Mesenchymal stem cell (in vitro differentiated cells and primary cell): ENCODE measurements around the gene EP400.
A peak's percentile ranks its signal among the peaks of the same experiment; 100 is the strongest.

Experiments
- DNase-seq: peaks from one replicate; pipeline ENCODE4 v3.0.0-alpha.2; 2013
- H2AFZ ChIP-seq: one replicate; pipeline ENCODE4 v1.6.1; 2013; ENCODE audit warnings: low read depth, mild to moderate bottlenecking, control low read depth, inconsistent platforms, low read length, moderate library complexity
- H2AK5ac ChIP-seq: 2 replicates; pipeline ENCODE4 v1.6.1; 2013; ENCODE audit warnings: low read length, moderate library complexity, mild to moderate bottlenecking, inconsistent platforms; ENCODE audit not compliant: severe bottlenecking
- H2BK120ac ChIP-seq: one replicate; pipeline ENCODE4 v1.6.1; 2013; ENCODE audit warnings: low read depth, mild to moderate bottlenecking, inconsistent platforms, low read length, moderate library complexity
- H2BK12ac ChIP-seq, 2 experiments: one replicate each; pipeline ENCODE4 v1.6.1; 2013; ENCODE audit warnings: inconsistent platforms in 2 of 2, low read length in 2 of 2, mild to moderate bottlenecking in 2 of 2, moderate library complexity in 2 of 2, control low read depth in 1 of 2
- H2BK15ac ChIP-seq: one replicate; pipeline ENCODE4 v1.6.1; 2013; ENCODE audit warnings: mild to moderate bottlenecking, low read depth, inconsistent platforms; ENCODE audit not compliant: poor library complexity, severe bottlenecking
- H2BK5ac ChIP-seq: 2 replicates; pipeline ENCODE4 v1.6.1; 2013; ENCODE audit warnings: low read depth, mild to moderate bottlenecking, low read length, control low read depth, inconsistent platforms; ENCODE audit not compliant: poor library complexity, severe bottlenecking
- H3K14ac ChIP-seq, 2 experiments: one replicate each; pipeline ENCODE4 v1.6.1; 2013; ENCODE audit warnings: inconsistent platforms in 2 of 2, low read length in 2 of 2, control low read depth in 1 of 2, mild to moderate bottlenecking in 1 of 2, moderate library complexity in 1 of 2
- H3K18ac ChIP-seq, 2 experiments: one replicate each; pipeline ENCODE4 v1.6.1; 2013; ENCODE audit warnings: inconsistent platforms in 2 of 2, low read length in 2 of 2, control low read depth in 1 of 2, low read depth in 1 of 2, mild to moderate bottlenecking in 1 of 2
- H3K23ac ChIP-seq, 2 experiments: one replicate each; pipeline ENCODE4 v1.6.1; 2013; ENCODE audit warnings: inconsistent platforms in 2 of 2, low read length in 2 of 2, mild to moderate bottlenecking in 2 of 2, moderate library complexity in 2 of 2, control low read depth in 1 of 2
- H3K27ac ChIP-seq: 2 replicates; pipeline ENCODE4 v1.5.1; 2013; ENCODE audit warnings: mild to moderate bottlenecking, moderate library complexity, low read length, control low read depth, inconsistent platforms; ENCODE audit not compliant: poor library complexity, severe bottlenecking
- H3K27me3 ChIP-seq, 2 experiments: 2 replicates each; pipeline versions ENCODE4 v1.6.1 to v1.7.0; 2013; ENCODE audit warnings: low read length in 2 of 2, mild to moderate bottlenecking in 2 of 2, moderate library complexity in 2 of 2, control low read depth in 1 of 2, inconsistent platforms in 1 of 2; ENCODE audit not compliant: control insufficient read depth in 1 of 2, insufficient read depth in 1 of 2
- H3K36me3 ChIP-seq, 2 experiments: 2 replicates each; pipeline versions ENCODE4 v1.6.1 to v1.7.0; 2013; ENCODE audit warnings: low read length in 2 of 2, control low read depth in 1 of 2, inconsistent platforms in 1 of 2, low read depth in 1 of 2, mild to moderate bottlenecking in 1 of 2; ENCODE audit not compliant: insufficient read depth in 2 of 2, control insufficient read depth in 1 of 2
- H3K4ac ChIP-seq, 2 experiments: one replicate each; pipeline ENCODE4 v1.6.1; 2013; ENCODE audit warnings: inconsistent platforms in 2 of 2, low read length in 2 of 2, mild to moderate bottlenecking in 2 of 2, moderate library complexity in 2 of 2, control low read depth in 1 of 2, low read depth in 1 of 2
- H3K4me1 ChIP-seq: 2 replicates; pipeline ENCODE4 v1.6.1; 2013; ENCODE audit warnings: low read depth, low read length, control low read depth; ENCODE audit not compliant: control insufficient read depth, insufficient read depth
- H3K4me2 ChIP-seq: 2 replicates; pipeline ENCODE4 v1.6.1; 2013; ENCODE audit warnings: low read length, mild to moderate bottlenecking, inconsistent platforms; ENCODE audit not compliant: poor library complexity, severe bottlenecking
- H3K4me3 ChIP-seq, 2 experiments: 2 replicates each; pipeline versions ENCODE4 v1.5.1 to v1.7.0; 2013; ENCODE audit warnings: low read length in 2 of 2, mild to moderate bottlenecking in 2 of 2, control low read depth in 1 of 2, low read depth in 1 of 2; ENCODE audit not compliant: insufficient read depth in 1 of 2
- H3K79me1 ChIP-seq: replicated peaks from 2 replicates; pipeline ENCODE4 v1.6.1; 2013; ENCODE audit warnings: mild to moderate bottlenecking, control low read depth, low read length, inconsistent platforms; ENCODE audit not compliant: poor library complexity, severe bottlenecking
- H3K9ac ChIP-seq: 2 replicates; pipeline ENCODE4 v1.7.0; 2013; ENCODE audit warnings: mild to moderate bottlenecking, low read length, moderate library complexity
- H3K9me3 ChIP-seq: 2 replicates; pipeline ENCODE4 v1.7.0; 2013; ENCODE audit warnings: mild to moderate bottlenecking, low read length; ENCODE audit not compliant: control insufficient read depth
- H4K8ac ChIP-seq: one replicate; pipeline ENCODE4 v1.6.1; 2013; ENCODE audit warnings: inconsistent platforms, mild to moderate bottlenecking, low read length, moderate library complexity
- H4K91ac ChIP-seq: one replicate; pipeline ENCODE4 v1.6.1; 2013; ENCODE audit warnings: mild to moderate bottlenecking, low read length, inconsistent platforms
- WGBS: methylation state at CpG from one replicate; pipeline ENCODE4 v1.1.7; 2013; ENCODE audit warnings: mixed read lengths; 5-methylcytosine and 5-hydroxymethylcytosine counted together

The EP400 gene

GRCh38 chr12:132083614-132083940 is 133.8 kb downstream of the EP400 start:
- Histone ChIP-seq H3K4me3 (peak overlapping the region; percentile 27 to 80), H3K14ac (no peak overlapping the region), H3K4me2 (peak overlapping the region; percentile 69), H2AFZ (no peak overlapping the region), H3K36me3 (peaks cover 21 to 33% of the 10 kb centered on the region in 2 experiments), H3K27ac (peak overlapping the region; percentile 24), H4K91ac (peak overlapping the region; percentile 2), H3K4me1 (peaks cover 9% of the 10 kb centered on the region), H2BK12ac (no peak overlapping the region), H3K9me3 (no peaks in the 10 kb centered on the region), H4K8ac (no peak overlapping the region), H3K18ac (no peak overlapping the region), H3K79me1 (peaks cover 11% of the 10 kb centered on the region), H3K4ac (no peak overlapping the region), H2BK5ac (no peak overlapping the region), H2BK15ac (no peak overlapping the region), H3K23ac (no peak overlapping the region), H2AK5ac (no peak overlapping the region), H2BK120ac (no peak overlapping the region), H3K9ac (peak overlapping the region; percentile 74), H3K27me3 (no peaks in the 10 kb centered on the region)
- DNase-seq: no peak
- WGBS: 27% methylated on average over 8 of the region's 8 CpGs

GRCh38 chr12:132083941-132084620 is 134.3 kb downstream of the EP400 start:
- Histone ChIP-seq H4K8ac (peak overlapping the region; percentile 96), H2AK5ac (no peak overlapping the region), H3K27me3 (no peaks in the 10 kb centered on the region), H3K9me3 (no peaks in the 10 kb centered on the region), H3K36me3 (peaks cover 20 to 28% of the 10 kb centered on the region in 2 experiments), H3K4ac (peak overlapping the region in 1 of 2 experiments; percentile 91), H3K23ac (peak overlapping the region in 1 of 2 experiments; percentile 100), H2BK5ac (no peak overlapping the region), H3K4me3 (peak overlapping the region; percentile 80 to 100), H3K27ac (peak overlapping the region; percentile 24), H3K4me1 (peaks cover 9% of the 10 kb centered on the region), H3K4me2 (peak overlapping the region; percentile 96), H3K14ac (peak overlapping the region in 1 of 2 experiments; percentile 98), H2BK15ac (peak overlapping the region; percentile 100), H3K79me1 (peaks cover 11% of the 10 kb centered on the region), H2BK120ac (peak overlapping the region; percentile 89), H4K91ac (peak overlapping the region; percentile 98), H2AFZ (peak overlapping the region; percentile 96), H3K18ac (peak overlapping the region; percentile 95 to 100), H2BK12ac (no peak overlapping the region), H3K9ac (peak overlapping the region; percentile 87)
- peak; percentile 87 for DNase-seq
- under 1% methylated on average over 36 of the region's 84 CpGs for WGBS

- peak; percentile 84 for DNase-seq
- Histone ChIP-seq H4K8ac (peak overlapping the region; percentile 96), H3K79me1 (peaks cover 11% of the 10 kb centered on the region), H3K9ac (peak overlapping the region; percentile 87), H2BK15ac (peak overlapping the region; percentile 23), H4K91ac (peak overlapping the region; percentile 98), H2BK120ac (peak overlapping the region; percentile 89), H3K18ac (peak overlapping the region; percentile 95 to 100), H3K14ac (peak overlapping the region in 1 of 2 experiments; percentile 98), H2AK5ac (no peak overlapping the region), H3K4me1 (peaks cover 9% of the 10 kb centered on the region), H3K4me2 (peak overlapping the region; percentile 96), H3K27me3 (no peaks in the 10 kb centered on the region), H2AFZ (peak overlapping the region; percentile 96), H3K9me3 (no peaks in the 10 kb centered on the region), H3K4me3 (peak overlapping the region; percentile 80 to 100), H3K36me3 (peaks cover 17 to 21% of the 10 kb centered on the region in 2 experiments), H2BK12ac (no peak overlapping the region), H3K27ac (no peak overlapping the region), H2BK5ac (no peak overlapping the region), H3K4ac (peak overlapping the region in 1 of 2 experiments; percentile 91), H3K23ac (no peak overlapping the region)
- 1% methylated on average over 34 of the region's 49 CpGs for WGBS
These were observed 135.0 kb downstream of the EP400 start for GRCh38 chr12:132084621-132085290.

- H3K27me3 ChIP-seq: no peaks in the 10 kb centered on the region
- 79% methylated on average over 6 of the region's 6 CpGs for WGBS
- peaks cover 17 to 21% of the 10 kb centered on the region in 2 experiments for H3K36me3 ChIP-seq
- peak overlapping the region in 1 of 2 experiments; percentile 24 for H2BK12ac ChIP-seq
- peak overlapping the region; percentile 76 for H4K8ac ChIP-seq
- H2BK5ac ChIP-seq: no peak overlapping the region
- H4K91ac ChIP-seq: no peak overlapping the region
- H3K4me1 ChIP-seq: peaks cover 9% of the 10 kb centered on the region
- no peak overlapping the region for H3K27ac ChIP-seq
- H3K4me2 ChIP-seq: peak overlapping the region; percentile 96
- no peak overlapping the region for H3K4ac ChIP-seq
- no peak for DNase-seq
- no peak overlapping the region for H2BK120ac ChIP-seq
- H2BK15ac ChIP-seq: no peak overlapping the region
- H3K9ac ChIP-seq: peak overlapping the region; percentile 87
- H3K9me3 ChIP-seq: no peaks in the 10 kb centered on the region
- H3K14ac ChIP-seq: no peak overlapping the region
- no peak overlapping the region for H3K23ac ChIP-seq
- no peak overlapping the region for H2AFZ ChIP-seq
- no peak overlapping the region for H2AK5ac ChIP-seq
- peaks cover 11% of the 10 kb centered on the region for H3K79me1 ChIP-seq
- H3K4me3 ChIP-seq: peak overlapping the region in 1 of 2 experiments; percentile 80
- no peak overlapping the region for H3K18ac ChIP-seq
These were observed 135.5 kb downstream of the EP400 start for GRCh38 chr12:132085291-132085635.
